Measurements from ENCODE around the gene CAMK4. TPM values are rescaled to one million over a fixed set of nuclear protein-coding genes. Genes with fewer than 3 reads are reported as not detected.

The CAMK4 gene
- 3.9 and 7.4 TPM in 2 replicates for total RNA-seq (2014; rRNA removed; shearing (Covaris generic))

- DNase-seq (ENCODE audit: low read depth): peak; percentile 68
Measured at GRCh38 chr5:111223787-111224560, at the start of gene CAMK4. Gene CAMK4, plus strand, starts transcription at chr5:111224384. Its CDS starts 100 bp downstream, at chr5:111224484.

GRCh38 chr5:111183064-111183463 lies 41.1 kb upstream of the CAMK4 start:
- DNase-seq (ENCODE audit: low read depth): no peak

GRCh38 chr5:111187079-111187478 lies 37.1 kb upstream of the CAMK4 start:
- DNase-seq (ENCODE audit: low read depth): no peak

DNA sequence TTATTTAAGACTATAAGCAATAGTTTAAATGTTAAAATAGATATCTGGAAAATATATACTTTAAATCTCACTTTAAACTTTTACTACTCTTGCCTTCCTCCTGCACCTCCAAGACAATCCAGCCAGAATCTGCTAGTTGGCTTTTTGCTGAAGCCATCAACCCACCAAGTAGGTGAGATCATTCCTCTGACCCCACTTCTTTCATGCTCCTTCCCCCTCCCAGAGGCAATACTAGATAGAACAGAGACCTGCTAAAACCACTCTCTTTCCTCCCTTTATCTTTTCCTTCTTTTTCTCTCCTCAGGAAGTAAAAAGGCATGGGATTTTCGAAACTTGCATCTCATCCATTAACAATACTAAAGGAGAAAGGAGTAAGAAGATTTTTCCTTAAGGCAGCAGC lies 30.1 kb upstream of the CAMK4 start:
- DNase-seq (ENCODE audit: low read depth): no peak

DNA sequence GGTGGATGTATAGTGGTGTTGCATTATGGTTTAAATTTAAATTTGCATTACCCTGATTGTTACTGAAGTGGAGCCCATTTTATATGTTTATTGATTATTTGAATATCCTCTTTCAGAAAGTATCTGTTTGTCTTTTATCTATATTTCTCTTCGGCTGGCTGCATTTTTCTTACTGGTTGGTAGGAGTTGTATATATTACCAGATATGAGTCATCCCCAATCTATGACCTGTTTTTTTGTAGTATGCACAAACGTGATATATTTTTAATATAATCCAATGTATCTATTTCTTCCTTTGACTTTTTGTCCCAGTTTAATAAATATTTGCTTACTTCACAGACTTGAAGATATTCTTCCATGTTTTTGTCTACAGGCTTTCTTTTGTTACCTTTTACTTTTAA lies 29.3 kb upstream of the CAMK4 start:
- DNase-seq (ENCODE audit: low read depth): no peak

- DNase-seq (ENCODE audit: low read depth): peak; percentile 22
Measured at GRCh38 chr5:111197523-111197922, 26.7 kb upstream of the CAMK4 start.

DNA sequence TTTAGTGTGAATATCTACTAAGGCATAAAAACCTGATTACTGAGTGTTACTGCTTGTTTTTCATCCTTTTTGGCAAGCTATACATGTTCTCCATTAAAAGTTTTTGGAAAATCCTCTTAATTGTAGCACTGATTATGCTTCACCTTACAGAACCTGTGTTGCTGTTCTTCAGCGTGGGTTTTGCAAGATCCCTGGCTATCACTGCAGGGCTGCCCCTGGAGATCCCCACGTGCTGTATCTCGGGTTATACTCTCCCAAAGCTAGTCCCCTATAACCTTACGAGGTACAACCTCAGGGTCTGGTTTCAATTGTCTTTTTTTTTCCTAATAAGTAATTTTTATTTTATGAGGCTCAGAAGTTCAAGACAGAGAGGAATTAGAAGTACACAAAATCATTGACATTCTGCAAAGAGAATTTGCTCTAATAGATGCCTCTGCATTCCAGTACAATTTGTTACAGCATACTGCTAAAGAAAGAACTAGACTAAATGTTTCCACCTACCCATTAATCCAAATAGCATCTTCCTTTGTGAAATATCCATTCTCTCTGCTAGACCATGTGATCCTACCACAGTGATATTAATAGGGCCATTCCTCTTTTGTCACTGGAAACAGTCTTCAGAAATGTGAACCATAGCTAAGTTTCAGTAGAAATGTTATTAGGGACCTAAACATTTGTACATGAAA lies 25.8 kb upstream of the CAMK4 start:
- no peak for DNase-seq (ENCODE audit: low read depth)

DNA sequence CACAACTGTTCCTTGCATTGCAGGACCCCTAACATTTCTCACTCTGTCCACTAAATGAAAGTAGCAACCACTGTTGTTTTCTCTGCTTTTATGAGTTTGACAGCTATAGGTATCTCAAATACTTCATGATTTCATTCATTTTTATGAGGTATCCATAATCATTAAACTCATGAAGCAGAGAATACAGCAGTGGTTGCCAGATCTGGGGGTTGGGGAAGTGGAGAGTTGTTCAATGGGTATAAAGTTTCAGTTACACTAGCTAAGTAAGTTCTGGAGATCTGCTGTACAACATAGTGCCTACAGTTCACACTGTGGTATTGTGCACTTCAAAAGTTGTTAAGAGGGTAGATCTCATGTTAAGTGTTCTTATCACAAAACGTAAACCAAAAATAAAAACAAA lies 23.4 kb upstream of the CAMK4 start:
- no peak for DNase-seq (ENCODE audit: low read depth)

DNA sequence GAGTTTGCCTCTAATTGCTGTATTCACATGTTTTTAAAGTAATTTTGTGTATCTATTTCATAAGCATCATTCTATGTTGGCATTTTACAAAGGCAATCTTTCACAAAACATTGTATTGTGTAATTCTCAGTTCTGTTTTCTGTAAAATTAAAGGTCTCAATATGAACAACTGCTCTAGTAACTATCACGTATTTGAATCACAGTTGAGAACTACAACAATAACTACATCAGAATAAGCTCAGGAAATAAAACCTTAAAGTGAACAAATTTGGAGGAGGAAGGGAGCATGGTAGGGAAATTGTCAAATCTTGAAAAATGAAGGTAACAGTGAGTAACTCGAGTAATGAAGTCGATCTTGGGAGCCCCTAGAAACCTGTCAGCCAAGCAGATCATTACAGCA lies 22.5 kb upstream of the CAMK4 start:
- DNase-seq (ENCODE audit: low read depth): no peak

DNA sequence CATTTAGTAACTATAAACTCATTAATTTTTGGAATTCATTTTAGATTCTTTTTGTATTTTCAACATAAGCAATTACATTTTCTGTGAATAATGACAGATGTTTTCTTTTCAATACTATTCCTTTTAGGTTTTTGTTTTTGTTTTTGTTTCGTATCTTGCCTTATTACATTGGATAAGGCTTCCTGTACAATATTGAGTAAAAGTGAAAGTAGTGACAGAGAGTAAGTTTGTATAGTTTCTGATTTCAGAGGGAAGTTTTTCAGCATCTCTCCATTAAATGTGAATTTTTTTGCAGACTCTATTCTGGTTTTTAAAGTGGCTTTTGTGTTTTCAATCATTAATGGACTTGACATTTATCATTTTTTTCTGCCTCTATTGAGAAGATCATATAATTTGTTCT lies 12.8 kb upstream of the CAMK4 start:
- DNase-seq (ENCODE audit: low read depth): no peak

DNA sequence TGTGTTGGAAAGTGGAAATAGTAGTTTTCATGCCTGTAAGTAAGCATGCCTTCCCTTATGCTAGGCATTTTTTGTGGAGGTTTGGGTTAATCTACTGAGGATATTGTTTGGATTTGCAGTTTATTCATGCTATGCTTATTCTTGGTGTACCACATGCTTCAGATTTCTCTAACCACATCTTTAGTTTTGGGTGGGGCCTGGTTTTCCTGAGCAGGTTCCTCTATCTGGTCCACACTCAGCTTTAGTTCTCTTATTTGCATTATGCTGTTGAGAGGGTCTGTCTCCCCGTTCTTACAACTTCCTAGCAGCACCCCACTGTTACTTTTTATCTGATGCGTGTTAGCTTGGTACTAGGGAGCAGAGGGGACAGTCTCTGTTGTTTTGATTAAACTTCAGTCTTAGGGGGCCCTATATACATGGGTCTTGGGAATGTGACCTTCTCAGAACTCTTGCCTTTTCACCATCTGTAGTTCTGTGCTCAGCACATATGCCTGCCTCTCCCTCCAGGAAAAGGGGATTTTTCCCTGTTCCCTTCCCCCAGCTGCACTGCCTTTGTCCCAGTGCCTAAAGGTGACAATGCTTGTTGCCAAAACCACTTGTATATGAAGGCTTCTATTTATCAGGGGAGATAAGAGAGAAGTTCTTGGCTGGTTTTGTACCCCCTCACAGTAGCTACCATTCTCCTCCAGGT lies 10.0 kb upstream of the CAMK4 start:
- no peak for DNase-seq (ENCODE audit: low read depth)

GRCh38 chr5:111215971-111216370 lies 8.2 kb upstream of the CAMK4 start:
- no peak for DNase-seq (ENCODE audit: low read depth)

DNA sequence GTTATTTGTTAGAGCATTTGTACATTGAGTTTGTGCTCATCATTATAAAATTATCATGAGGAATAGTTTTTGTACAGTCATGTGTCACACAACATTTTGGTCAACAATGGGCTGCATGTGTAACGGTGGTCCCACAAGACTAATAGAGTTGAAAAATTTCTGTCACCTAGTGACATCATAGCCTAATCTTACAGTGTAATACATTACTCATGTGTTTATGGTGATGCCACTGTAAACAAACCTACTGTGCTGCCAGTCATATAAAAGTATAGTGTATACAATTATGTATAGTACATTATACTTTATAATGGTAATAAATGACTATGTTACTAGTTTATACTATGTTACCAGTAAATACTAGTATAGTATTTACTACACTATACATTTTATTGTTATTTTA lies 3.0 kb upstream of the CAMK4 start:
- DNase-seq (ENCODE audit: low read depth): no peak

- DNase-seq (ENCODE audit: low read depth): peak; percentile 6
Measured at GRCh38 chr5:111223101-111223786, 940 bp upstream of the CAMK4 start.

GRCh38 chr5:111224561-111225345 lies 569 bp downstream of the CAMK4 start:
- no peak for DNase-seq (ENCODE audit: low read depth)

- no peak for DNase-seq (ENCODE audit: low read depth)
Measured at GRCh38 chr5:111225926-111226325, 1.7 kb downstream of the CAMK4 start.

DNA sequence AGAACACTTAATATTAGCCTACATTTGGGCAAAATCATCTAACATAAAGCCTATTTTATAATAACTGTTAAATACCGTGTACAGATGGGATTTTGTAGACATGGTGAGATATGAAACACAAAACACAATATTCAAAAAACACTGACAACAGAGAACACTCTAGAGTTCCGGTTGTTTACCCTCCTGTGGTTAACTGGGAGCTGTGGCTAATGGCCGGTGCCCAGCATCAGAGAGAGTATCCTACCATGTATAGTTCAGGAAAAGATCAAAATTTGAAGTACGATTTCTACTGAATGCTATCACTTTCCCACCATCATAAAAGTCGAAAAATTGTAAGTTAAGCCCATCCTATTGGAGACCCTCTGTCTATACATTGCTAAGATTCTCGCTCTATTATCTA lies 2.4 kb downstream of the CAMK4 start:
- DNase-seq (ENCODE audit: low read depth): no peak

- DNase-seq (ENCODE audit: low read depth): no peak
Measured at GRCh38 chr5:111227226-111227782, 3.1 kb downstream of the CAMK4 start.

- peak; percentile 80 for DNase-seq (ENCODE audit: low read depth)
Measured at GRCh38 chr5:111227801-111228200, 3.6 kb downstream of the CAMK4 start.

DNA sequence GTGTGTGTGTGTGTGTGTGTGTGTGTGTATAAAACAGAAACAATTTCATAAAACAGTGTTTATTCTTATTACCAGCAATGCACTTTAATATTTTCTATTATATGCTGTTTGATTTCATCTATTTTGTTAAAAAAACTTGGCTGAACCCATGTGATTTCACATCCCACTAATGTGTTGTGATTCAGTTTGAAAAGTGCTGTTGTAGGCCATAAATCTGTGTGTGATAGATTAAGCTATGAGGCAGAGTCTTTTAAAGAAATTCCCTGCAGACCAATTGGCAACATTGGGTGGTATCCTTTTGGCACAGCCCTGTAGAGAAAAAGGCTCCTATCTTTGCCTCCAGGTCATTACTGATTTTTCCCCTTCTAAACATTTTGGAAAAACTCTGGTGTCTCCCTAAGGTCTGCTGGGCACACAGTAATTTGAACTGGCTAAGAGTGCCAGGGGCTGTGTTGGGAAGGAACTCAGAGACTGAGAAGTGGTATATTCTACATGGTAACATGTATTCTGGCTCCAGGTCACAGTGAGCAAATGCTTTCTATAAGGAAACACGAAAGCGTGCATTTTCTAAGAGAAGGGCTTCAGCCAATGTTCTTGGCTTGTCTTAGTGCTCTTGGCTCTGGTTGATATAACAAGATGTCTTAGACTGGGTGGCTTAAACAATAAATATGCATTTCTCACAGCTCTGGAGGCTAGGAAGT lies 4.5 kb downstream of the CAMK4 start:
- DNase-seq (ENCODE audit: low read depth): no peak
